ENCODE data around the gene AAK1.
A peak's percentile ranks its signal among the peaks of the same experiment; 100 is the strongest.
"Not testable (repeated sequence)": the region's sequence is repeated elsewhere in the genome, so short reads cannot be mapped to it uniquely, and the experiment has no call there.

AAK1 gene

GRCh38 chr2:69438580-69438979 is 205.0 kb downstream of the AAK1 start:
- no peak for ATAC-seq

- ATAC-seq = no peak
These were observed 205.8 kb downstream of the AAK1 start for GRCh38 chr2:69437751-69438154.

- peak; percentile 91 to 97 for ATAC-seq
These were observed 206.4 kb downstream of the AAK1 start, which contains the start of gene NFU1 for GRCh38 chr2:69436938-69437750. TSS of gene NFU1 (minus strand) at chr2:69437435. CDS start at chr2:69437422, 13 bp downstream.

- ATAC-seq = no peak
These were observed 207.0 kb downstream of the AAK1 start for GRCh38 chr2:69436596-69436937.

GRCh38 chr2:69434753-69435152 is 208.8 kb downstream of the AAK1 start:
- no peak for ATAC-seq

- ATAC-seq = no peak
These were observed 213.9 kb downstream of the AAK1 start for GRCh38 chr2:69429491-69430183.

- ATAC-seq = no peak
These were observed 214.6 kb downstream of the AAK1 start for GRCh38 chr2:69428981-69429380.

GRCh38 chr2:69424419-69424818 is 219.1 kb downstream of the AAK1 start:
- no peak for ATAC-seq

- ATAC-seq = no peak
These were observed 221.3 kb downstream of the AAK1 start for GRCh38 chr2:69422198-69422597.

GRCh38 chr2:69419111-69419510 is 224.4 kb downstream of the AAK1 start:
- ATAC-seq = not testable (repeated sequence)

GRCh38 chr2:69416147-69416546 is 227.4 kb downstream of the AAK1 start:
- ATAC-seq = no peak

Measured in activated CD4-positive, CD25-positive, alpha-beta regulatory T cell treated with anti-CD3 and anti-CD28 coated beads, Interleukin-2, amount 50 U/mL, for 24 hours (primary cell).